Skin of body (tissue), 2 donors: Measurements from ENCODE around the gene OSCP1. TPM values are rescaled to one million over a fixed set of nuclear protein-coding genes. Genes with fewer than 3 reads are reported as not detected.
"Not testable (repeated sequence)": the region's sequence is repeated elsewhere in the genome, so short reads cannot be mapped to it uniquely, and the experiment has no call there.

Experiments used
- DNase-seq: peaks from one replicate; lab custom pipeline; 2025; lab: John Stamatoyannopoulos, UW
- total RNA-seq: library from RNA; depleted of rRNA; stranded (reverse); fragments of >200 nt; gene quantifications from one replicate; pipeline ENCODE4 v1.2.3, GENCODE V29; 2014

Gene OSCP1
- total RNA-seq, result 10.4 TPM

GRCh38 chr1:36450270-36450918, at the start of gene OSCP1:
Gene OSCP1, minus strand, starts transcription at chr1:36450451. Its CDS starts 82 bp downstream, at chr1:36450369.
- DNase-seq, result peak; percentile 96

GRCh38 chr1:36497207-36497606, 47.0 kb upstream of the OSCP1 start:
- no peak for DNase-seq

DNA sequence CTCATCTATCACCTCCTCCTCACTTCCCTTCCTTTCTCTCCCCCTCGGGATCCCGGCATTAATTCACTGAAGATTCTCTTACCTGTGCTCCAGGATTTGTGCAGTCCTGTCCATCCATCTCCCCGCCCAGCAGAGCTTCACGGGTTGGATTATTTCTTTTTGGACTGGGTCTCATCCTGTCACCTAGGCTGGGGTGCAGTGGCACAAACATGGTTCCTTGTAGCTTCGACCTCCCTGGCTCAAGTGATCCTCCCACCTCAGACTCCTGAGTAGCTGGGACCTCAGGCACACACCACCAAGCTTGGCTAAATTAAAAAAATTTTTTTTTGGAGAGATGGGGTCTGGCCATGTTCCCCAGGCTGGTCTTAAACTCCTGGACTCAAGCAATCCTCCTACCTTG, 44.7 kb upstream of the OSCP1 start:
- no peak for DNase-seq

GRCh38 chr1:36493524-36493923, 43.3 kb upstream of the OSCP1 start:
- DNase-seq, result no peak

DNA sequence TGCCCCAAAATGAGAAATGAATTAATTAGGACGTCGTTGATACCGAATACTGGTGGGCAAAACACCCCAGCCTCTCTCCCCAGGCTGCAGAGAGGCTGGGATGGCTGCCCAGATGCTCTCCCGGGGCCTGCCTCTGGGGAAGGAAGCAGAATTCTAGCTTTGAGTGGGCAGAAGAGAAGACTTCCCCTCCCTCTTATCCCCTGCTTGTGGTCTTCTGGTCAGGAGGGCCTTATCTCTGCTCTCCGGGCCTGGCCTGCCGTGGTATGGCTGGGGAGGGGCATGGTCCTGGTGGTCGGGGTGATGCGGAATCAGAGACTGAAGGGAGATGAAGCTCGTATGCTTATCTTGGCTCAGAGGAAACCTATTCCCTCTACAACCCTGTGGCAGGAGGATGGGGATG, 42.2 kb upstream of the OSCP1 start:
- DNase-seq, result no peak

DNA sequence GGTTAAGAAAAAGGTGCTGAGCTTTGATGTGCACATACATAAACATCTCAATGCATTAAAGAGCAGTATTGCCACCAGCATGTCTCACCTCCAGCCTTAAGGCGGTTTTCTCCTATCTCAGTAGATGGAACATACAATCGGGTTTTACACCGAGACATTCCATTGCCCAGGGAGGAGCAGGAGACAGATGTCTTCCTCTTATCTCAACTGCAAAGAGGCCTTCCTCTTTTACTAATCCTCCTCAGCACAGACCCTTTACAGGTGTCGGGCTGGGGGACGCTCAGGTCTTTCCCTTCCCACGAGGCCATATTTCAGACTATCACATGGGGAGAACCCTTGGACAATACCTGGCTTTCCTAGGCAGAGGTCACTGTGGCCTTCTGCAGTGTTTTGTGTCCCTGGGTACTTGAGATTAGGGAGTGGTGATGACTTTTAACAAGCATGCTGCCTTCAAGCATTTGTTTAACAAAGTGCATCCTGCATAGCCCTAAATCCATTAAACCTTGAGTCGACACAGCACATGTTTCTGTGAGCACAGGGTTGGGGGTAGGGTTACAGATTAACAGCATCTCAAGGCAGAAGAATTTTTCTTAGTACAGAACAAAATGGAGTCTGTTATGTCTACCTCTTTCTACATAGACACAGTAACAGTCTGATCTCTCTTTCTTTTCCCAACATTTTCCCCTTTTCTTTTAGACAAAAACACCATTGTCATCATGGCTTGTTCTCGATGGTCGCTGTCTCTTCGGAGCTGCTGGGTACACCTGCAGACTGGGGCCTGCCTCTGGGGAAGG, 39.2 kb upstream of the OSCP1 start:
- DNase-seq, result not testable (repeated sequence)

DNA sequence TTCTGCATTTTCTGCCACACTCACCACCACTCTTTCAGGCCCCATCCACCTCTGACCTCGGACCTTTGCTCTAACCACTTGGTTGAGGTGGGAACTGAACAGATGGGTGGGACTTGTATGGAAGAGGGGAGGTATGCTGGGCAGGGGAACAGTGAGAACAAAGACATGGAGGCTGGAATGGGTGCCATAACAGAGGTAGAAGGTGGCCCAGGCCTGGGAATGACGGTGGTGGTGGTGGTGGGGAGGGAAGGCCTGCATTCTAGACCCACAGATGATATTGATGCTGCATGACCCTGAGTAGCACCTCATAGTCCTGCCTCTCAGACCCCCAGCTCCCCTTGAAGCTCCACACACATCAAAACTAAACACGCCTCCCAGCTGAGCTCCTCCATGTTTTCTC, 37.7 kb upstream of the OSCP1 start:
- no peak for DNase-seq

GRCh38 chr1:36487336-36487725, 37.1 kb upstream of the OSCP1 start:
- DNase-seq, result not testable (repeated sequence)

DNA sequence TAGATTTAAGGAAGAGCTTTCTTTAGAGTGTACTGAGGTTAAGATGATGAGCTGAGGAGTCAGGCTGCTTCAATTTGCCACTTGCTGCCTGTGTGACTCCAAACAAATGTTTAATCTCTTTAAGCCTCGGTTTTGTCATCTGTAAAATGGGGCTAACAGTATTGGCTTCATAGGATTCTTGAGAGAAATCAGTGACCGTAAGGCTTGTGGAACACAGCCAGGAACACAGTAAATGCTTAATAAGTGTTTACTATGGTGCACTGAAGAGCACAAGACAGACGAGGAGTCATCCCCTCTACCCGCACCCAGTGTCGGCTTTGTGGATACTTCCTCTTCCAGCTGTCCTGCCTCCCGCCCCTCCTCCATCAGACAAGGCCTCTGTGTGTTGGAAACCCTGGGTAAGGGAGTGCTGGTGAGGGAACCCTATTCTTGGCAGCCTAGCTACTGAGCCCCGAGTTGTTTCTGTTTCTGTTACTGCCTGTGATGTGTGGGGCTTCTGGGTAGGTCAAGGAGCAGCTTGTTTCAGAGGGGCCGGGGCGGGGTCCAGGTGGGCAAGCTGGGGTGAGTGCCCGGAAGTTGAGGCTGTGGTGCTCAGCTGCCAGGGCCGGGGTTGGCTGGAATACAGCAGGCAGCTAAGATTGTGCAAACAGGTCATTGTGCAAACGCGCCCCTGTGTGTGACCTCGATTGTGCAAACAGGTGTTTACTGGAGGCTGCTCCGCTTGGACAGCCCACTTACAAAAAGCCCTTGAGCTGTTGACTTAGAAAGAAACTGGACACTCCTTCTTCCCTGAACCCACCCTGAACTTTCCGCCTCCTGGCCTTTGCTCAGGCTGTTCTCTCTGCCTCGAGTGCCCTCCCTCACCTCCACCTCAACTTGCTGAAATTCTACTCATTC, 36.4 kb upstream of the OSCP1 start:
- no peak for DNase-seq

- no peak for DNase-seq
Observed at GRCh38 chr1:36486093-36486438, 35.8 kb upstream of the OSCP1 start.

DNA sequence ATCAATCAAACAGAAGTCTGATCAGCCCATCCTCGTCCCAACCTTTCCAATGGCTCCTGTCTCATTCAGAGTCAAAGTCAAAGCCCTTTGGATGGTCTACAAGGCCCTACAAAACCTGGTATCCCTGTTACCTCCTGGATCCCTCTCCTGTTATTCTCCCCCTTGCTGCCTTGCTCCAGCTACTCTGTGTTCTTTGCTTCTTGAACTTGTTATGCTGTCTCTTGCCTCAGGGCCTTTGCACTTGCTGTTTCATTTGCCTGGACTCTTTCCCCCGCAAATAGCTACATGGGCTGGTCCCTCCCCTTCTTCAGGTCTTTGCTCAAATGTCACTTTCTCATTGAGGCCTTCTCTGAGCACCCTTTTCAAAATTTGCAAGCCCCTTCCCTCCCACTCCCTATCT, 33.8 kb upstream of the OSCP1 start:
- DNase-seq, result no peak

DNA sequence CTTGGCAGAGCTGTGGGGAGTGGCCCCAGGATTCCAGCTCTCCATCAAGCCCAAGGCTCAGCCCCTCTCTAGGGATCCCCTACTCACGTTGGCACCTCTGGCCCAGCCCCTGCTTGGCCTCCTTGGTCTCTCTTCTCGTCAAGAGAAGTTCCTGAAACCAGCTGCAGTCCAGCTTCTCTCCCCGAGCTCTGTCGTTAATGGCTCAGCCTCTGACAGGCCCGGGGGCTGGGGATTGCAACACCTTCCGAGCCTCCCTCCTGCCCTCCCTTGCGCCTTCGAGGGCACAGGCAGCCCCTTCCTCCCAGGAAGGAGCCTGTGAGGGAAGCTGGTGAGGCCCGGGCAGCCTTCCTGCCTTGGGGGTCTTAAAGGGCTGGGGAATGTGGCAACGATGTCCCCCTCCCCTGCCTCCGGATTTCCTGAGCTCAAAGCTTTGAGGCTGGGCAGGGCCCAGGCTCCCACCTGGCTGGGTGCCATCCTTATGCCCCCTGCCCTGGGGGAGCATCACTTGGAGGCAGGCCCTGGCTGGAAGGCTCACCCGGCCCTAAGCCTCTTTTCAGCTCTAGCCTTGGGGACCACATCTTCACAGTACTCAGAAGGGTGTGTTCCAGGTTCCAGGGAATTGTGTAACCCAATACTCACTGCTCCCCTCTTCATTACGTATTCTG, 32.6 kb upstream of the OSCP1 start, which contains the start of gene CSF3R:
Gene CSF3R, minus strand, starts transcription at position 190 of the 665 bp plus-strand sequence. CDS start 3,417 bp downstream, outside the sequence.
- no peak for DNase-seq

- DNase-seq, result no peak
Observed at GRCh38 chr1:36481771-36482723, 31.8 kb upstream of the OSCP1 start.

GRCh38 chr1:36481091-36481490, 30.8 kb upstream of the OSCP1 start:
- no peak for DNase-seq

- no peak for DNase-seq
Observed at GRCh38 chr1:36480161-36480560, 29.9 kb upstream of the OSCP1 start.

- DNase-seq, result no peak
Observed at GRCh38 chr1:36479505-36480051, 29.3 kb upstream of the OSCP1 start.

- DNase-seq, result not testable (repeated sequence)
Observed at GRCh38 chr1:36477615-36478014, 27.4 kb upstream of the OSCP1 start.

DNA sequence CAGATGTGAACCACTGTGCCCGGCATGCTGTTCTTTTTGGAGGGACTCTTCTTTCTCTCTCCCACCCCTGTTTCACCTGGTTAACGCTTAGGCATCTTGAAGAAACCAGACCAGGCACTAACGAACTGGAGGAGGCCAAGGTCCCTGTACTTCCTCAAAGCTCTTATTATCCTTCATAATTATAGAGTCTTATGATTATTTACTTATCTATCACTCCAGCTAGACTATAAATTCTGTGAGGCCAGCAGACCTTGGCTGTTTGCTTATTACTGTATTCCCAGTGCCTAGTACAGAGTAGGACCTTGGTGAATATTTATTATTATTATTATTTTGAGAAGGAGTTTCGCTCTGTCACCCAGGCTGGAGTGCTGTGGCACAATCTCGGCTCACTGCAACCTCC, 26.7 kb upstream of the OSCP1 start:
- DNase-seq, result no peak

- DNase-seq, result no peak
Observed at GRCh38 chr1:36475910-36476604, 25.8 kb upstream of the OSCP1 start.
